Sigmoid colon (tissue), 7 donors: ENCODE measurements around the gene CWC27. TPM values are rescaled to one million over a fixed set of nuclear protein-coding genes. Genes with fewer than 3 reads are reported as not detected.

ENCODE experiments used
- DNase-seq: peaks from one replicate; pipeline ENCODE4 v3.0.0-alpha.2; 2019
- H3K27ac ChIP-seq, 4 donors: fragments of 200-600 bp; sonication (generic); one replicate each; pipeline ENCODE4 v1.5.1; 2016 to 2019; ENCODE audit warnings: mild to moderate bottlenecking in 1 of 4
- H3K27me3 ChIP-seq, 3 donors: fragments of 200-600 bp; sonication (generic); one replicate each; pipeline ENCODE4 v1.5.1; 2019; ENCODE audit warnings: mild to moderate bottlenecking in 1 of 3
- H3K36me3 ChIP-seq, 4 donors: fragments of 200-600 bp; sonication (generic); one replicate each; pipeline ENCODE4 v1.5.1; 2016 to 2019
- H3K4me1 ChIP-seq, 4 donors: fragments of 200-600 bp; sonication (generic); one replicate each; pipeline ENCODE4 v1.5.1; 2017 to 2019
- H3K4me3 ChIP-seq, 4 donors: fragments of 200-600 bp; sonication (generic); one replicate each; pipeline ENCODE4 v1.5.1; 2017 to 2019; ENCODE audit warnings: mild to moderate bottlenecking in 2 of 4, moderate library complexity in 1 of 4
- H3K9me3 ChIP-seq, 4 donors: fragments of 200-600 bp in 3 of 4; sonication (generic) in 3 of 4; one replicate each; pipeline versions ENCODE4 v1.5.1 to v1.6.1; 2013 to 2019
- CTCF ChIP-seq, 4 experiments: fragments of 450-650 bp in 3 of 4; fragments of 200-600 bp in 1 of 4; IDR thresholded peaks; one replicate each; pipeline ENCODE4 v1.5.1; 2016 to 2019; ENCODE audit warnings: antibody characterized with exemption in 4 of 4, mild to moderate bottlenecking in 3 of 4, moderate library complexity in 2 of 4
- EP300 ChIP-seq, 4 donors: sonication (generic); formaldehyde crosslinking; IDR thresholded peaks; one replicate each; pipeline ENCODE4 v1.6.1; 2017; ENCODE audit warnings: antibody characterized with exemption in 4 of 4
- POLR2A ChIP-seq, 2 donors: fragments of 450-650 bp; IDR thresholded peaks; one replicate each; pipeline ENCODE4 v1.6.1; 2016; ENCODE audit warnings: antibody characterized with exemption in 2 of 2, mild to moderate bottlenecking in 2 of 2, moderate library complexity in 2 of 2
- POLR2AphosphoS5 ChIP-seq, 4 donors: sonication (generic); formaldehyde crosslinking; IDR thresholded peaks; one replicate each; pipeline ENCODE4 v1.6.1; 2017; ENCODE audit warnings: antibody characterized with exemption in 4 of 4
- WGBS, 2 donors: extraction: QIAGEN DNeasy Blood & Tissue Kit; methylation state at CpG; one replicate each; pipeline ENCODE4 v1.1.7; 2013; 5-methylcytosine and 5-hydroxymethylcytosine counted together
- intact Hi-C: fragments of 100-400 bp; cut with DNase I; formaldehyde crosslinking; loops from one replicate; pipeline ENCODE4 v1.15.1; 2023
- polyA plus RNA-seq, 3 donors: library from polyadenylated mRNA; stranded (reverse); fragments of 200-250 nt; gene quantifications; one replicate each; pipeline ENCODE4 v1.2.3, GENCODE V29; 2013
- total RNA-seq, 4 donors: library from RNA; depleted of rRNA; stranded (reverse); fragments of >200 nt; gene quantifications; one replicate each; pipeline ENCODE4 v1.1.0, GENCODE V29; 2016
- donor health status: healthy with polysubstance abuse.
- donor health status: Bipolar disorder and iron deficiency.
- donor health status: healthy.

The CWC27 gene
- total and polyA plus RNA-seq, 7 donors = 11.3 to 27.7 (median 18.9) TPM

- intact Hi-C loops = no loop called here
These were observed 178.3 kb downstream of the CWC27 start for GRCh38 chr5:64947031-64947430.

DNA sequence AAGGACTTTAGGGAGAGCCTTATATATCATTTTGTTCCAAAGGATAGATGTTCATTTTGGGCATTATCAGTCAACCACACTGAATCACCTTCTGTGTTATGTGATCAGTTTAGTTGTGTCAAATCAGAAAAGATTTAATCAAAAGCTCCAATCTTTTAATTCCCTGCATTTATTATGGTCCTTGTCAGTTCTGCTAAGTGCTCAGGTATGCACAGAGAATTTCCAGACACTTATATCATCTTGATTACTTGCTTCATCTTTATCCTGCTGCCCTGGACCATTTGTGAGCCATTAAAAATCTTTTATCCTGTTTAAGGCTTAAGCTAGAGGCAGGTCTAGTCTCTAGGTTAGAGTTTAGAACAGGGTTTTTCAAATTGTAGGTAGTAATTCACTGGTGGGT is 179.1 kb downstream of the CWC27 start:
- intact Hi-C loops = no loop called here
- peaks cover 0 to 14% (median 9%) of the 10 kb centered on the region in 4 donors for H3K4me1 ChIP-seq
- no peaks in the 10 kb centered on the region for H3K9me3 ChIP-seq
- no peaks in the 10 kb centered on the region for H3K36me3 ChIP-seq
- H3K27me3 ChIP-seq = no peaks in the 10 kb centered on the region
- no peak for DNase-seq
- no peak overlapping the region for H3K27ac ChIP-seq
- TF ChIP-seq CTCF (IDR thresholded peaks at IDR 0.05) = no peak
- no peak for TF ChIP-seq POLR2A (IDR thresholded peaks at IDR 0.05)
- TF ChIP-seq POLR2AphosphoS5 (IDR thresholded peaks at IDR 0.05) = no peak
- TF ChIP-seq EP300 (IDR thresholded peaks at IDR 0.05) = no peak
- H3K4me3 ChIP-seq = no peak overlapping the region

More at GRCh38 chr5:64947031-64947430, 178.3 kb downstream of the CWC27 start:
- H3K4me1 ChIP-seq = peaks cover 0 to 14% (median 9%) of the 10 kb centered on the region in 4 donors
- H3K36me3 ChIP-seq = no peaks in the 10 kb centered on the region
- no peak overlapping the region for H3K27ac ChIP-seq
- no peaks in the 10 kb centered on the region for H3K9me3 ChIP-seq
- WGBS, 2 donors = 85 to 86% methylated on average over 1 of the region's 1 CpG
- DNase-seq = no peak
- no peaks in the 10 kb centered on the region for H3K27me3 ChIP-seq
- no peak for TF ChIP-seq EP300 (IDR thresholded peaks at IDR 0.05)
- TF ChIP-seq POLR2A (IDR thresholded peaks at IDR 0.05) = no peak
- TF ChIP-seq CTCF (IDR thresholded peaks at IDR 0.05) = no peak
- no peak for TF ChIP-seq POLR2AphosphoS5 (IDR thresholded peaks at IDR 0.05)
- H3K4me3 ChIP-seq = no peak overlapping the region

DNA sequence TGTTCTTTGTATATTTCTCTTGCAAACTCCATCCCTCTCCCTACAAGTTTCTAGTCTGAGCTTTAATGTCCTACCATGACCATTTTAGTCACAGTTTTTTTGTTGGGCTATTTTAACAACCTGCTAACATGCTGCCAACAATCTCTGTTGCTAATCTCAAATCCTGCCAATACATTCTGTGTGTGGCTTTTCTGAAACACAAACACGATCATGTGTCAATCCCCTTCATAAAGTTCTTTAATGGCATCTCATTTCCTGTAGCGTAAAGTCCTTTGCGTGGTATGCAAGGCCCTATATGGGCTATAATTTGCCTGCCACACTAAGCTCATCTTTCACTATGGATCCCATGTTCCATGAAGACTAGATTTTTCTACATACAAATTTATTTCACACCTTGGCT is 180.6 kb downstream of the CWC27 start:
- no peak overlapping the region for H3K27ac ChIP-seq
- intact Hi-C loops = no loop called here
- WGBS, 2 donors = 38 to 70% methylated on average over 3 of the region's 3 CpGs

DNA sequence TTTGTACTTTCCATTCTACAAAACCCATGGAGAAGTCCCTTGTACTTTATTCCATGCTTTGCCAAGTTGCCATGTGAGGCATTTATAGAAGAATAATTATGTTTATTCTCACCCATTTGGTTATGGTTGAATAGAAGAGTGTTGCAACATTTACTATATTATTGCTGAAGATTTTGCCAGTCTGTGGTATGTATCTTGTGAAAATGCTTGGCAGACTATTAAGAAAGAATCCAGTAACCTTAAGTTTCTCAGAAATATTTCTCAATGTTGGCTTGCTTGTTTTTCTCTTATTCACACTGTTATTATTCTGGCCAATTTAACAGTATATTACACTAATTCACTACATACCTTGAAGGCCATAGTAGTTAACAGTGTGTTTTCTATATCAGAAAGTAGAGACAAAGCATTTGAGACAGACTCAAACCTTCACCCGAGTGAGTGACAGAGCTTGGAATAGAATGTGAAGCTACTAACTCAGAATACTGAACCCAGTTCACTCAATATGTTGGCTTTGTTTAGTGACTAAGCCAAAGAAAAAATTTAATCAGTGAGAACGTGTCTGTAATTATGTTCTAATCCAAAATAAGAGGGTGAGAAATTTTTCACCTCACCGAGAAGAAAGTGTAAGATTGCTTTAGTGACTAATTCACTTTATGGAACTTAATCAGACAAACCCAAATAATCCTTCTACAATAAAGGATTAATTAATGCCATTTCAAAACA is 184.4 kb downstream of the CWC27 start:
- WGBS, 2 donors = 96 to 97% methylated on average over 3 of the region's 3 CpGs
- Histone ChIP-seq H3K27ac (no peak overlapping the region), H3K4me1 (no peaks in the 10 kb centered on the region), H3K27me3 (no peaks in the 10 kb centered on the region), H3K9me3 (no peaks in the 10 kb centered on the region), H3K36me3 (no peaks in the 10 kb centered on the region), H3K4me3 (no peak overlapping the region)
- no peak for TF ChIP-seq POLR2AphosphoS5 (IDR thresholded peaks at IDR 0.05)
- no peak for TF ChIP-seq POLR2A (IDR thresholded peaks at IDR 0.05)
- TF ChIP-seq EP300 (IDR thresholded peaks at IDR 0.05) = no peak
- TF ChIP-seq CTCF (IDR thresholded peaks at IDR 0.05) = no peak
- DNase-seq = no peak
- intact Hi-C loops = loop anchor here (10.0 kb wide), 2 partner anchors 138 to 252 kb away; no protein-coding TSS in a partner anchor

More for the DNA sequence above, 180.6 kb downstream of the CWC27 start:
- Histone ChIP-seq H3K36me3 (no peaks in the 10 kb centered on the region), H3K4me1 (peaks cover 0 to 14% (median 9%) of the 10 kb centered on the region in 4 donors), H3K4me3 (no peak overlapping the region), H3K9me3 (no peaks in the 10 kb centered on the region), H3K27me3 (no peaks in the 10 kb centered on the region)
- no peak for TF ChIP-seq CTCF (IDR thresholded peaks at IDR 0.05)
- TF ChIP-seq POLR2A (IDR thresholded peaks at IDR 0.05) = no peak
- TF ChIP-seq EP300 (IDR thresholded peaks at IDR 0.05) = no peak
- no peak for TF ChIP-seq POLR2AphosphoS5 (IDR thresholded peaks at IDR 0.05)
- no peak for DNase-seq
